DOHH2 (cell line): ENCODE data around the gene ALAS1.

Experiments
- H3F3A ChIP-seq: fragments of 200-600 bp; sonication (generic), shearing (Covaris generic); 2 replicates; pipeline ENCODE4 v1.6.0; 2016; ENCODE audit warnings: antibody characterized with exemption, mild to moderate bottlenecking; ENCODE audit not compliant: control insufficient read depth, insufficient read depth
- H3K27ac ChIP-seq: fragments of 200-600 bp; sonication (generic); 2 replicates; pipeline ENCODE4 v1.5.1; 2014; ENCODE audit warnings: low read depth, mild to moderate bottlenecking, low read length, moderate library complexity
- H3K27me3 ChIP-seq: fragments of 200-600 bp; sonication (generic); 2 replicates; pipeline ENCODE4 v1.6.1; 2014; ENCODE audit warnings: mild to moderate bottlenecking, low read length, mixed read lengths; ENCODE audit not compliant: control insufficient read depth
- H3K36me3 ChIP-seq: fragments of 200-600 bp; sonication (generic); 2 replicates; pipeline ENCODE4 v1.6.1; 2014; ENCODE audit warnings: mild to moderate bottlenecking, low read length, moderate library complexity, mixed read lengths; ENCODE audit not compliant: control insufficient read depth
- H3K4me1 ChIP-seq: fragments of 200-600 bp; sonication (generic); 2 replicates; pipeline ENCODE4 v1.6.1; 2014; ENCODE audit warnings: mild to moderate bottlenecking, low read length, mixed read lengths; ENCODE audit not compliant: control insufficient read depth
- H3K4me2 ChIP-seq: fragments of 200-600 bp; sonication (generic); 2 replicates; pipeline ENCODE4 v1.6.0; 2014; ENCODE audit warnings: mild to moderate bottlenecking, low read length, moderate library complexity
- H3K4me3 ChIP-seq: fragments of 200-600 bp; sonication (generic); 2 replicates; pipeline ENCODE4 v1.5.1; 2014; ENCODE audit warnings: mild to moderate bottlenecking, low read length, mixed read lengths
- H3K79me2 ChIP-seq: fragments of 200-600 bp; sonication (generic); 2 replicates; pipeline ENCODE4 v1.6.1; 2014; ENCODE audit warnings: mild to moderate bottlenecking, low read length, mixed read lengths; ENCODE audit not compliant: control insufficient read depth
- H3K9me2 ChIP-seq: fragments of 200-600 bp; sonication (generic); replicated peaks from 2 replicates; pipeline ENCODE4 v1.6.1; 2014; ENCODE audit warnings: mild to moderate bottlenecking, low read length, mixed read lengths; ENCODE audit not compliant: control insufficient read depth
- H3K9me3 ChIP-seq: fragments of 200-600 bp; sonication (generic); 2 replicates; pipeline ENCODE4 v1.6.1; 2014; ENCODE audit warnings: antibody characterized with exemption, low read length, mixed read lengths; ENCODE audit not compliant: control insufficient read depth, insufficient read depth
- H4K20me1 ChIP-seq: fragments of 200-600 bp; sonication (generic); 2 replicates; pipeline ENCODE4 v1.6.0; 2014; ENCODE audit warnings: low read depth, mild to moderate bottlenecking, antibody characterized with exemption, low read length, moderate library complexity; ENCODE audit not compliant: control insufficient read depth, insufficient read depth
- EZH2phosphoT487 ChIP-seq: fragments of 200-600 bp; sonication (generic); IDR thresholded peaks from 2 replicates; pipeline ENCODE4 v1.6.1; 2017; ENCODE audit warnings: borderline replicate concordance, mild to moderate bottlenecking, antibody characterized with exemption, low read length, moderate library complexity, mixed read lengths
- TF ChIP-seq, protein P1 (sequence below): fragments of 200-600 bp; sonication (generic); IDR thresholded peaks from one replicate; pipeline ENCODE4 v1.5.1; 2014; ENCODE audit warnings: antibody characterized with exemption, mild to moderate bottlenecking, low read depth, low read length; ENCODE audit not compliant: poor library complexity, severe bottlenecking

Gene ALAS1

DNA sequence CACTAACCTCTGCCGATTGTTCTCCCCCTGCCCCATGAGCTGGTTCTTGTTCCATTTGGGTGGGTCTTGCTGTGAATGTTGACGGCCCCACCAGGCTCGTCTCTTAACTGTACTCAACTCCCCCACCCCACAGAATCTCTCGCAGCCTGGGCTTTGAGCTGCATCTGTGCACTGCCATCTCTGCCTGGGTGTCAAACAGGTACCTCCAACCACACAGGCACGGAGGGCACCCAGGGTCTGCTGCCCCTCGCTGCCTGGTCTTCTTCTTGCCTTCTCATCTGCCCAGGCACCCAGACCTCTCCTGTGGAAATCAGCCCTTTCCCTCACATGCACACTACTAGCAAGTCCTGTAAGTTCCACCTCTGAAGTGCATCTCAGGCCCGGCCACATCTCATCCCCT lies 17.4 kb downstream of the ALAS1 start:
- peaks cover 86% of the 10 kb centered on the region for H3K36me3 ChIP-seq

DNA sequence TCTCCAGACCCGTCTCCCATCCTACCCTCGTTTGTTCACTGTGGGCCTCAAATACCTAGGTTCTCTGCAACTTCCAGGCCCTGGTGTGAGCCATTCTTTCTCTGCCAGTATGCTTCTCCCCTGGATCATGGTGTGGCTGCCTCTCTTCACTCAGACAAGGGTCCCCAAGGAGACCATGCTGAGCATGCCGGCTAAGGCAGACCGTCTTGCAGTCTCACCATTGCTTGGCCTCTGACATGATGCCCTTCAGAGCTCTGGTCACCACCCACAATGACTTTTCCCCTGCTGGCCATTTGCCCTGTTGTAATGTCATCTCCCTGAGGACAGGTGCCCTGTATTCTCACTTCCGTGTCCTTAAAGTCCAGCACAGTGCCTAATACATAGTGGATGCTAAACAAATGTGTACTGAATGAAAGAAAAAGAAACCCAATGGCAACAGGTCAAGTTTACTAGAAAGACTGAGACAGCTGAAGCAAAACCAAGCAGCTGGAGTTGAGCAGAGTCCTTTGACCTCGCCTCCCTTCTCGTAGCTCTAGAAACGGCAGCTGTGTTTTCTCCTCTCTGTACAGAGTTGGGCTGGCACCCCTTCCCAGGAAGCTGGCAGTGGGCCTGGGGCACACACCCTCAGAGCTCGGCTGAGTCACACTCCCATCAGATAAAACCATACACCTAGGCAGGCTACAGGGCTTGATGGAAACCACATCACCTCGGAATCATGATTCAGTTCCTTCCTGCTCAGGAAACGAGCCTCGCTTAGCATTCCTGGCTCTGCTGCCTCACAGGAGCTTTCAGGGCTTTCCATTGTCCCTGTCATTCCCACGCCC lies 18.8 kb downstream of the ALAS1 start:
- Histone ChIP-seq H3K4me3 (no peak overlapping the region), H3K9me3 (no peaks in the 10 kb centered on the region), H3K27ac (no peak overlapping the region), H3K9me2 (no peaks in the 10 kb centered on the region), H3F3A (peaks cover 15% of the 10 kb centered on the region), H3K27me3 (no peaks in the 10 kb centered on the region), H3K79me2 (peaks cover 32% of the 10 kb centered on the region), H3K36me3 (peaks cover 85% of the 10 kb centered on the region), H4K20me1 (no peaks in the 10 kb centered on the region), H3K4me2 (no peak overlapping the region), H3K4me1 (peaks cover 17% of the 10 kb centered on the region)
- TF ChIP-seq EZH2phosphoT487, result no peak
- TF ChIP-seq, protein P1, sequence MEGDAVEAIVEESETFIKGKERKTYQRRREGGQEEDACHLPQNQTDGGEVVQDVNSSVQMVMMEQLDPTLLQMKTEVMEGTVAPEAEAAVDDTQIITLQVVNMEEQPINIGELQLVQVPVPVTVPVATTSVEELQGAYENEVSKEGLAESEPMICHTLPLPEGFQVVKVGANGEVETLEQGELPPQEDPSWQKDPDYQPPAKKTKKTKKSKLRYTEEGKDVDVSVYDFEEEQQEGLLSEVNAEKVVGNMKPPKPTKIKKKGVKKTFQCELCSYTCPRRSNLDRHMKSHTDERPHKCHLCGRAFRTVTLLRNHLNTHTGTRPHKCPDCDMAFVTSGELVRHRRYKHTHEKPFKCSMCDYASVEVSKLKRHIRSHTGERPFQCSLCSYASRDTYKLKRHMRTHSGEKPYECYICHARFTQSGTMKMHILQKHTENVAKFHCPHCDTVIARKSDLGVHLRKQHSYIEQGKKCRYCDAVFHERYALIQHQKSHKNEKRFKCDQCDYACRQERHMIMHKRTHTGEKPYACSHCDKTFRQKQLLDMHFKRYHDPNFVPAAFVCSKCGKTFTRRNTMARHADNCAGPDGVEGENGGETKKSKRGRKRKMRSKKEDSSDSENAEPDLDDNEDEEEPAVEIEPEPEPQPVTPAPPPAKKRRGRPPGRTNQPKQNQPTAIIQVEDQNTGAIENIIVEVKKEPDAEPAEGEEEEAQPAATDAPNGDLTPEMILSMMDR, result no peak

More for the DNA sequence above, 17.4 kb downstream of the ALAS1 start:
- H3K9me3 ChIP-seq, result no peaks in the 10 kb centered on the region
- no peaks in the 10 kb centered on the region for H3K9me2 ChIP-seq
- H4K20me1 ChIP-seq, result no peaks in the 10 kb centered on the region
- H3K4me2 ChIP-seq, result no peak overlapping the region
- peaks cover 17% of the 10 kb centered on the region for H3K79me2 ChIP-seq
- peaks cover 15% of the 10 kb centered on the region for H3F3A ChIP-seq
- TF ChIP-seq, protein P1, result no peak
- no peak for TF ChIP-seq EZH2phosphoT487
- no peak overlapping the region for H3K27ac ChIP-seq
- H3K27me3 ChIP-seq, result no peaks in the 10 kb centered on the region
- peaks cover 9% of the 10 kb centered on the region for H3K4me1 ChIP-seq
- H3K4me3 ChIP-seq, result no peak overlapping the region

DNA sequence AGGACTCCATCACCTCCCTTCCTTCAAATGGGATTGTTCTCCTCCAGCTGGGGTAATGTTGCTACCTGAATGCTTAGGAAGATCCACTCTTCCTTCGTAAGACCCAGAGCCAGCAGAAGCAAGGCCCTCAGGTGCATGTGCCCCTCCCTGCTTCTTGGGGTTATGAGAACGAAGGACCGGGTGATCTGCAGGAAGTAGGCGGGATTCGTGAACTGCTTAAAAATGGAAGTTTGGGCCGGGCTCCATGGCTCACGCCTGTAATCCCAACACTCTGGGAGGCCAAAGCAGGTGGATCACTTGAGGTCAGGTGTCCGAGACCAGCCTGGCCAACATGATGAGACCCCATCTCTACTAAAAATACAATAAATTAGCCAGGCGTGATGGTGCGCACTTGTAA lies 19.4 kb downstream of the ALAS1 start:
- Histone ChIP-seq H3K9me2 (no peaks in the 10 kb centered on the region), H3K4me2 (no peak overlapping the region), H3K36me3 (peaks cover 85% of the 10 kb centered on the region), H3K79me2 (peaks cover 38% of the 10 kb centered on the region), H3K27ac (no peak overlapping the region), H3K4me1 (peaks cover 17% of the 10 kb centered on the region), H3F3A (peaks cover 15% of the 10 kb centered on the region), H3K9me3 (no peaks in the 10 kb centered on the region), H3K4me3 (no peak overlapping the region), H3K27me3 (no peaks in the 10 kb centered on the region), H4K20me1 (no peaks in the 10 kb centered on the region)
- TF ChIP-seq, protein P1, result no peak
- TF ChIP-seq EZH2phosphoT487, result no peak
